Endothelial cell of umbilical vein (primary cell): ENCODE measurements around the gene TSR3. TPM values are rescaled to one million over a fixed set of nuclear protein-coding genes. Genes with fewer than 3 reads are reported as not detected.

Experiments
- BruUV-seq: library from RNA; stranded (reverse); fragments of 400-500 nt; replicated peaks from 2 replicates; lab custom pipeline; 2021; lab: Mats Ljungman, UMichigan
- CTCF ChIA-PET: fragments of 300-600, 350-600 bp; sonication (Branson Sonifier 250); formaldehyde crosslinking; loops from one replicate; lab custom pipeline; 2021; ENCODE audit warnings: antibody characterized with exemption, inconsistent platforms; lab: Charles Lee
- POLR2A ChIA-PET: fragments of 300-600, 350-600 bp; sonication (Branson Sonifier 250); formaldehyde crosslinking; loops from one replicate; lab custom pipeline; 2021; ENCODE audit warnings: antibody characterized with exemption, inconsistent platforms; lab: Charles Lee
- DNase-seq: peaks from one replicate; pipeline ENCODE4 v3.0.0-alpha.2; 2011; ENCODE audit warnings: low read depth, low spot score
- FAIRE-seq: peaks from 2 replicates; lab custom pipeline; 2011; peaks lifted over from hg19 to GRCh38; lab: Jason Lieb, UNC
- H2AFZ ChIP-seq: 2 replicates; pipeline ENCODE4 v1.6.0; 2012; ENCODE audit warnings: low read depth, low read length, control low read depth, inconsistent platforms
- H3K27ac ChIP-seq: 2 replicates; pipeline ENCODE4 v1.5.1; 2011; ENCODE audit warnings: low read depth, mild to moderate bottlenecking, control low read depth, low read length, moderate library complexity; ENCODE audit not compliant: insufficient read depth
- H3K27me3 ChIP-seq, 2 experiments: 2 replicates each; pipeline versions ENCODE4 v1.6.0 to v1.6.1; 2011; ENCODE audit warnings: low read length in 2 of 2, mixed read lengths in 1 of 2; ENCODE audit not compliant: control insufficient read depth in 2 of 2, insufficient read depth in 2 of 2
- H3K36me3 ChIP-seq, 2 experiments: 2 replicates in 1 of 2; 3 replicates in 1 of 2; pipeline ENCODE4 v1.5.1; 2011; ENCODE audit warnings: low read length in 2 of 2, mild to moderate bottlenecking in 1 of 2, moderate library complexity in 1 of 2; ENCODE audit not compliant: control insufficient read depth in 2 of 2, insufficient read depth in 2 of 2; ENCODE audit errors: extremely low read depth in 1 of 2
- H3K4me1 ChIP-seq: 3 replicates; pipeline ENCODE4 v1.5.1; 2011; ENCODE audit warnings: mild to moderate bottlenecking, low read length; ENCODE audit not compliant: control insufficient read depth, insufficient read depth; ENCODE audit errors: extremely low read depth
- H3K4me2 ChIP-seq: 2 replicates; pipeline ENCODE4 v1.6.1; 2011; ENCODE audit warnings: low read length, control low read depth, mixed read lengths; ENCODE audit not compliant: insufficient read depth
- H3K4me3 ChIP-seq, 3 experiments: fragments of 200-600 bp in 1 of 3; sonication (generic), shearing (Covaris generic) in 1 of 3; replicated peaks in 1 of 3; 2 replicates each; pipeline ENCODE4 v1.5.1; 2011 to 2016; ENCODE audit warnings: control low read depth in 3 of 3, low read length in 3 of 3, mild to moderate bottlenecking in 2 of 3, inconsistent platforms in 1 of 3, low read depth in 1 of 3, moderate library complexity in 1 of 3; ENCODE audit not compliant: insufficient read depth in 1 of 3
- H3K79me2 ChIP-seq: 2 replicates; pipeline ENCODE4 v1.6.0; 2012; ENCODE audit warnings: low read length, inconsistent platforms; ENCODE audit not compliant: control insufficient read depth, insufficient read depth
- H3K9ac ChIP-seq: replicated peaks from 2 replicates; pipeline ENCODE3; 2011; ENCODE audit warnings: low read length, control low read depth; ENCODE audit not compliant: insufficient read depth; ENCODE audit errors: extremely low read depth
- H3K9me1 ChIP-seq: replicated peaks from 3 replicates; pipeline ENCODE4 v1.6.0; 2011; ENCODE audit warnings: mild to moderate bottlenecking, low read length; ENCODE audit not compliant: control insufficient read depth, insufficient read depth; ENCODE audit errors: extremely low read depth
- H3K9me3 ChIP-seq: replicated peaks from 2 replicates; pipeline ENCODE4 v1.5.1; 2012; ENCODE audit warnings: low read length, inconsistent platforms; ENCODE audit not compliant: control insufficient read depth, insufficient read depth
- H4K20me1 ChIP-seq: replicated peaks from 2 replicates; pipeline ENCODE3; 2011; ENCODE audit warnings: mild to moderate bottlenecking, low read length; ENCODE audit not compliant: control insufficient read depth, insufficient read depth; ENCODE audit errors: extremely low read depth
- CTCF ChIP-seq, 2 donors: IDR thresholded peaks; 1 replicate in 1 of 2; 2 replicates in 1 of 2; pipeline ENCODE4 v1.5.1; 2011; ENCODE audit warnings: low read length in 2 of 2, mild to moderate bottlenecking in 2 of 2, moderate library complexity in 2 of 2, control low read depth in 1 of 2, inconsistent platforms in 1 of 2, low read depth in 1 of 2; ENCODE audit not compliant: insufficient read depth in 1 of 2; ENCODE audit errors: extremely low read depth in 1 of 2
- EZH2 ChIP-seq: IDR thresholded peaks from 2 replicates; pipeline ENCODE4 v1.6.1; 2012; ENCODE audit warnings: borderline replicate concordance, low read depth, mild to moderate bottlenecking, moderate library complexity, low read length, inconsistent platforms; ENCODE audit not compliant: severe bottlenecking
- FOS ChIP-seq: IDR thresholded peaks from 2 replicates; pipeline ENCODE4 v1.6.1; 2011; ENCODE audit warnings: mild to moderate bottlenecking, low read length, moderate library complexity, borderline replicate concordance; ENCODE audit not compliant: insufficient read depth
- GATA2 ChIP-seq: IDR thresholded peaks from 2 replicates; pipeline ENCODE4 v1.7.0; 2011; ENCODE audit warnings: low read depth, mild to moderate bottlenecking, moderate library complexity, mixed read lengths, low read length; ENCODE audit not compliant: insufficient read length, insufficient read depth
- JUN ChIP-seq: IDR thresholded peaks from 2 replicates; pipeline ENCODE4 v1.6.1; 2011; ENCODE audit warnings: borderline replicate concordance, low read depth; ENCODE audit not compliant: insufficient read length, insufficient read depth
- MAX ChIP-seq: IDR thresholded peaks from 2 replicates; pipeline ENCODE4 v1.6.1; 2011; ENCODE audit not compliant: insufficient read depth, insufficient read length
- MYC ChIP-seq: IDR thresholded peaks from one replicate; pipeline ENCODE4 v1.6.1; 2011; ENCODE audit warnings: mild to moderate bottlenecking, low read depth, low read length
- POLR2A ChIP-seq: IDR thresholded peaks from 2 replicates; pipeline ENCODE4 v1.6.1; 2012; ENCODE audit warnings: low read depth, mild to moderate bottlenecking, control low read depth, low read length
- POLR2AphosphoS5 ChIP-seq: IDR thresholded peaks from 2 replicates; pipeline ENCODE4 v1.6.1; 2012; ENCODE audit warnings: low read depth, mild to moderate bottlenecking, control low read depth, low read length, moderate library complexity; ENCODE audit not compliant: insufficient read depth
- dilution Hi-C: fragments of 300-500 bp; cut with MboI; formaldehyde crosslinking; loops from one replicate; pipeline ENCODE4 v1.15.0; 2019; ENCODE audit warnings: low sequenced_read_pairs; ENCODE audit not compliant: extremely low pct_ligation_motif_present
- intact Hi-C: fragments of 100-400 bp; cut with micrococcal nuclease; formaldehyde crosslinking; loops from one replicate; pipeline ENCODE4 v1.10.0; 2022
- polyA plus RNA-seq, 4 experiments: library from polyadenylated mRNA; depleted of rRNA in 3 of 4; stranded (reverse) in 3 of 4; unstranded in 1 of 4; fragments of >200 nt; gene quantifications; 2 replicates each; pipeline versions ENCODE4 v1.2.1 to v1.2.3, GENCODE V29; 2011 to 2012; ENCODE audit warnings: missing spikeins in 1 of 4
- total RNA-seq: library from RNA; stranded (reverse); gene quantifications from 2 replicates; pipeline ENCODE4 v1.2.3, GENCODE V29; 2021

TSR3 gene
- total and polyA plus RNA-seq, 2 donors (not counting 3 experiments of a cell fraction or from before 2014, with no cell fraction given) = 65.4 to 82.7 TPM

- H3K9me1 ChIP-seq = no peaks in the 10 kb centered on the region
- FAIRE-seq = no peak
- no peaks in the 10 kb centered on the region for H3K36me3 ChIP-seq
- dilution Hi-C loops (no loop called here), intact Hi-C loops (no loop called here)
- ChIA-PET CTCF (interaction anchor here (0.6 to 1.3 kb wide), 3 partner anchors 25 to 68 kb away, joined by 3 to 4 read pairs (median 3); no protein-coding TSS in a partner anchor), POLR2A (no interaction called here)
- no peak overlapping the region for H2AFZ ChIP-seq
- no TSS peak for BruUV-seq
- H3K27me3 ChIP-seq = peaks cover 21 to 31% of the 10 kb centered on the region in 2 experiments
- no peaks in the 10 kb centered on the region for H3K79me2 ChIP-seq
- no peak overlapping the region for H3K4me3 ChIP-seq
- no peak overlapping the region for H3K4me2 ChIP-seq
- H3K9me3 ChIP-seq = no peaks in the 10 kb centered on the region
- peaks cover under 1% of the 10 kb centered on the region for H3K4me1 ChIP-seq
- no peak for TF ChIP-seq MAX
- no peak for TF ChIP-seq MYC
- TF ChIP-seq POLR2A = no peak
- TF ChIP-seq FOS = no peak
- no peak for TF ChIP-seq GATA2
- no peak for TF ChIP-seq EZH2
- no peak for TF ChIP-seq JUN
- no peak for TF ChIP-seq POLR2AphosphoS5
- TF ChIP-seq CTCF (IDR thresholded peaks at IDR 0.05; ENCODE audit: extremely low read depth in 1 of 2, insufficient read depth in 1 of 2, low read depth in 1 of 2, low read length in 2 of 2) = no peak
- DNase-seq = no peak
- no peak overlapping the region for H3K9ac ChIP-seq
- no peak overlapping the region for H3K27ac ChIP-seq
- no peaks in the 10 kb centered on the region for H4K20me1 ChIP-seq
Observed at GRCh38 chr16:1337486-1337885, 14.2 kb downstream of the TSR3 start.
